Peyer's patch (tissue), 4 donors: ENCODE data around the gene DYNLT2B. TPM values are rescaled to one million over a fixed set of nuclear protein-coding genes. Genes with fewer than 3 reads are reported as not detected.
"Not testable (repeated sequence)": the region's sequence is repeated elsewhere in the genome, so short reads cannot be mapped to it uniquely, and the experiment has no call there.

Source experiments
- DNase-seq, 3 donors: peaks; one replicate each; pipeline ENCODE4 v3.0.0-alpha.2; 2017 to 2019
- H3K27ac ChIP-seq, 4 donors: fragments of 200-600 bp; sonication (generic); one replicate each; pipeline ENCODE4 v1.5.1; 2016 to 2019
- H3K27me3 ChIP-seq, 2 donors: fragments of 200-600 bp; sonication (generic); one replicate each; pipeline ENCODE4 v1.5.1; 2019
- H3K36me3 ChIP-seq, 3 donors: fragments of 200-600 bp; sonication (generic); one replicate each; pipeline ENCODE4 v1.5.1; 2016 to 2019
- H3K4me1 ChIP-seq, 4 donors: fragments of 200-600 bp; sonication (generic); one replicate each; pipeline ENCODE4 v1.5.1; 2016 to 2019
- H3K4me3 ChIP-seq, 4 donors: fragments of 200-600 bp; sonication (generic); 1 replicate in 3 of 4; 2 replicates in 1 of 4; pipeline ENCODE4 v1.5.1; 2016 to 2019; ENCODE audit warnings: mild to moderate bottlenecking in 1 of 4
- H3K9me3 ChIP-seq, 4 donors: fragments of 200-600 bp; sonication (generic); one replicate each; pipeline ENCODE4 v1.5.1; 2016 to 2019; ENCODE audit warnings: mild to moderate bottlenecking in 1 of 4
- POLR2A ChIP-seq, 2 donors: fragments of 450-650 bp; IDR thresholded peaks; one replicate each; pipeline ENCODE4 v1.5.1; 2017; ENCODE audit warnings: antibody characterized with exemption in 2 of 2, mild to moderate bottlenecking in 2 of 2, moderate library complexity in 2 of 2
- total RNA-seq, 4 donors: library from RNA; depleted of rRNA; stranded (reverse); fragments of >200 nt; gene quantifications; one replicate each; pipeline ENCODE4 v1.1.0, GENCODE V29; 2016
- TF ChIP-seq, protein P1 (sequence below), 6 experiments: fragments of 450-650 bp in 4 of 6; fragments of 200-600 bp in 2 of 6; sonication (generic) in 1 of 6; IDR thresholded peaks; one replicate each; pipeline ENCODE4 v1.5.1; 2017 to 2019; ENCODE audit warnings: antibody characterized with exemption in 6 of 6, mild to moderate bottlenecking in 3 of 6, moderate library complexity in 1 of 6

The DYNLT2B gene
- total RNA-seq, 4 donors from 2014 or later = 2.3 to 6.0 TPM; not detected in 2

DNA sequence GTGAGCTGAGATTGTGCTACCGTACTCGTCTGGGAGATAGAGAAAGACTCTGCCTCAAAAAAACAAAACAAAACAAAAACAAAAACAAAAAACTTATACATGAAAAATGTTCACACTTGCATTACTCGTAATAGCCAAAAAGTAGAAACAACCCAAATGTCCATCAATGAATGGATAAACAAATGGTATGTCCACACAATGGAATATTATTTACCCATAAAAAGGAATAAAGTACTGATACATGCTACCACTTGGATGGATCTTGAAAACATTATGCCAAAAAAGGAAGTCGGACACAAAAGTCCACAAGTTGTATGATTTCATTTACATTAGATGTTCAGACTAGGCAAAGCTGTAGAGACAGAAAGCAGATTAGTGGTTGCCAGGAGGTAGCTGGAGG lies 57.3 kb downstream of the DYNLT2B start:
- no peak overlapping the region for H3K4me3 ChIP-seq
- H3K36me3 ChIP-seq = peaks cover 0 to 56% (median 0%) of the 10 kb centered on the region in 3 donors
- H3K4me1 ChIP-seq = no peaks in the 10 kb centered on the region
- no peaks in the 10 kb centered on the region for H3K27me3 ChIP-seq
- TF ChIP-seq POLR2A (IDR thresholded peaks at IDR 0.05) = no peak
- TF ChIP-seq, protein P1, sequence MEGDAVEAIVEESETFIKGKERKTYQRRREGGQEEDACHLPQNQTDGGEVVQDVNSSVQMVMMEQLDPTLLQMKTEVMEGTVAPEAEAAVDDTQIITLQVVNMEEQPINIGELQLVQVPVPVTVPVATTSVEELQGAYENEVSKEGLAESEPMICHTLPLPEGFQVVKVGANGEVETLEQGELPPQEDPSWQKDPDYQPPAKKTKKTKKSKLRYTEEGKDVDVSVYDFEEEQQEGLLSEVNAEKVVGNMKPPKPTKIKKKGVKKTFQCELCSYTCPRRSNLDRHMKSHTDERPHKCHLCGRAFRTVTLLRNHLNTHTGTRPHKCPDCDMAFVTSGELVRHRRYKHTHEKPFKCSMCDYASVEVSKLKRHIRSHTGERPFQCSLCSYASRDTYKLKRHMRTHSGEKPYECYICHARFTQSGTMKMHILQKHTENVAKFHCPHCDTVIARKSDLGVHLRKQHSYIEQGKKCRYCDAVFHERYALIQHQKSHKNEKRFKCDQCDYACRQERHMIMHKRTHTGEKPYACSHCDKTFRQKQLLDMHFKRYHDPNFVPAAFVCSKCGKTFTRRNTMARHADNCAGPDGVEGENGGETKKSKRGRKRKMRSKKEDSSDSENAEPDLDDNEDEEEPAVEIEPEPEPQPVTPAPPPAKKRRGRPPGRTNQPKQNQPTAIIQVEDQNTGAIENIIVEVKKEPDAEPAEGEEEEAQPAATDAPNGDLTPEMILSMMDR (IDR thresholded peaks at IDR 0.05) = no peak
- DNase-seq = no peak
- H3K9me3 ChIP-seq = no peaks in the 10 kb centered on the region
- H3K27ac ChIP-seq = no peak overlapping the region

DNA sequence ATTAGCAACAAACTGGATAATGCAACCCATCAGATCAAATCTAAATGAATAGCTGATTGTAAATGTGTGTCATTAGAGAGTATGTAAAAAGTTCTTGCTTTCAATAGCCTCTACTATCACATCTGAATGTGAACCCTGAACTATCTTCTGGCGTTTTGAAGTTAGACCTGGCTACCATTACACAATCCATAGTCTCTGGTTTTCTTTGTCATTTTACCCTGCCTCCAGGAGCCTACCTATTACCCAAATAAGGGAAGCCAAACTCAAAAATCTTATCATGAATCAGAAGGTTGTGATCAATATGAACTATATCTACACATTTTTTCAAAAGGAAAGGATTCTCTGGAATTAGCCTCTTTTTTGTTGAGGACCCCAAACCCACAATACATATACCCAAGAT lies 62.3 kb downstream of the DYNLT2B start:
- no peaks in the 10 kb centered on the region for H3K27me3 ChIP-seq
- peaks cover 0 to 45% (median 0%) of the 10 kb centered on the region in 3 donors for H3K36me3 ChIP-seq
- DNase-seq = no peak
- H3K4me1 ChIP-seq = no peaks in the 10 kb centered on the region
- H3K9me3 ChIP-seq = no peaks in the 10 kb centered on the region
- TF ChIP-seq, protein P1 (IDR thresholded peaks at IDR 0.05) = no peak
- no peak for TF ChIP-seq POLR2A (IDR thresholded peaks at IDR 0.05)
- no peak overlapping the region for H3K27ac ChIP-seq
- H3K4me3 ChIP-seq = no peak overlapping the region

DNA sequence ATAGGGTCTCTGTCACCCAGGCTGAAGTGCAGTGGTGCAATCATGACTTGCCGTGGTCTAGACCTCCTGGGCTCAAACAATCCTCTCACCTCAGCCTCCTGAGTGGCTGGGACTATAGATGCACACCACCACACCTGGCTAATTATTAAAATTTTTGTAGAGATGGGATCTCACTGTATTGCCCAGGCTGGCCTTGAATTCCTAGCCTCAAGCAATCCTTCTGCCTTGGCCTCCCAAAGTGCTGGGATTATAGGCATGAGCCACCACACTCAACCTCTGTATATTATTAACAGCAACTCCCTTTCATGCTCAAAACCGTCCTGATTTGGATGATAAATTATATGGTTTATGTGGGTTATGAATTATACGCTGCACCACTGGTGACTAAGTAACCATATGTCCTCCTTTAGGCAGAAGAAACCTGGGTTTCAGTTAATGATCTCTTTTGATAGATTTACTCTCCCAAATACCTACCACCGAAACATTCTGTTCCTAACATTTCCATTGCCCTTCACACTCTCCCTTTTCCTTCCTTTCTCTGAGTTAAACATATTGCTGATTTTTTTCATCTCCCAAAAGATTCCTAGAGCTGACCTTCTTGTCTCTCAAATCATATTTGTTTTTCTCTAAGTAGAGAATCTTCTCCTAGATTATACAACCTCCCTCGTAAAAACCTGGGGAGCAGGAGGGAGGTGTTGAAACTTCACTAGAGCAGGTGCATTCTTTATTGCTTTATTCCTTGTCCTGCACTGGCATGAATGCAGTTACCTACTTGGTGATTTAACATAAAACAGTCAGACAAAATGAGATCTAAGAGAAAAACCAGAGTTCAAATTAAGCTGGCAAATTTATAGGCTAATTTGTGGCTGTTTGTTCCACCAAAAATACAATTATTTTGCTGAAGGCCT lies 63.4 kb downstream of the DYNLT2B start:
- DNase-seq = no peak
- TF ChIP-seq, protein P1 (IDR thresholded peaks at IDR 0.05) = no peak
- no peak for TF ChIP-seq POLR2A (IDR thresholded peaks at IDR 0.05)
- Histone ChIP-seq H3K9me3 (no peaks in the 10 kb centered on the region), H3K27ac (no peak overlapping the region), H3K4me1 (no peaks in the 10 kb centered on the region), H3K27me3 (no peaks in the 10 kb centered on the region), H3K36me3 (peaks cover 0 to 36% (median 0%) of the 10 kb centered on the region in 3 donors), H3K4me3 (no peak overlapping the region)

DNA sequence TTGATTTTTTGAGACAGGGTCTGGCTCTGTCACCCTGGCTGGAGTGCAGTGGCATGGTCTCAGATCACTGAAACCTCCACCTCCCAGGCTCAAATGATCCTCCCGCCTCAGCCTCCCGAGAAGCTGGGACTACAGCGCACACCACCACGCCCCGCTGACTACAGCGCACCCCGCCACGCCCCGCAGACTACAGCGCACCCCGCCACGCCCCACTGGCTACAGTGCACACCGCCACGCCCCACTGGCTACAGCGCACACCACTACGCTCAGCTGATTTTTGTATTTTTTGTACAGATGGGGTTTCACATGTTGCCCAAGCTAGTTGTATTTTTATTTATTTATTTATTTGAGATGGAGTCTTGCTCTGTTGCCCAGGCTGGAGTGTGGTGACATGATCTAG lies 66.1 kb downstream of the DYNLT2B start:
- no peaks in the 10 kb centered on the region for H3K9me3 ChIP-seq
- no peak overlapping the region for H3K27ac ChIP-seq
- H3K4me3 ChIP-seq = no peak overlapping the region
- no peak for DNase-seq
- TF ChIP-seq, protein P1 (IDR thresholded peaks at IDR 0.05) = no peak
- TF ChIP-seq POLR2A (IDR thresholded peaks at IDR 0.05) = no peak
- no peaks in the 10 kb centered on the region for H3K4me1 ChIP-seq
- H3K36me3 ChIP-seq = peaks cover 0 to 38% (median 0%) of the 10 kb centered on the region in 3 donors
- no peaks in the 10 kb centered on the region for H3K27me3 ChIP-seq

DNA sequence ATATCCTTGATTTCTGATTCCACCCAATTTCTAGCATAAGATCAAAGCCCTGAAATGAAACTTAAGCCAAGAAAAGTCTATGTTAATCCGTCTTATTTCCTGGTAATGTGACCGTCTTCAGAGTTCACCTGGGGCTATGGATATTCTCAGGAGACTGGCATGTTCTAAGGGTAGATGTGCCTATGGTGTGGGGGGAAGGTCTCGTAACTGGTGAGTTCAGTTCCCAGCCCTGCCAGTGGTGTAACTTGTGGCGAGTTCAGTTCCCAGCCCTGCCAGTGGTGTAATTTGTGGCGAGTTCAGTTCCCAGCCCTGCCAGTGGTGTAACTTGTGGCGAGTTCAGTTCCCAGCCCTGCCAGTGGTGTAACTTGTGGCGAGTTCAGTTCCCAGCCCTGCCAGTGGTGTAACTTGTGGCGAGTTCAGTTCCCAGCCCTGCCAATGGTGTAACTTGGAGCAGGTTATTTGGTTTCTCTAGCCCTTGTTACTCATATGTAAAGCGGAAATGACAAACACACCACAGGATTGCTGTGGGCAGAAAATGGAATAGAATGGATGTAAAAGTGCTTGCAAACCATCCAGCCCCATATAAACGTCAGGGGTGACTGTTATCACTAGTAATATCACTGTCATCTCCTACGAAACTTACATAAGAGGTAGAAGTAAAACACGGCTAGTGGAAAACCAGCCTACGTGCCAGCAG lies 71.3 kb downstream of the DYNLT2B start:
- Histone ChIP-seq H3K4me3 (no peak overlapping the region), H3K27me3 (no peaks in the 10 kb centered on the region), H3K4me1 (no peaks in the 10 kb centered on the region), H3K9me3 (no peaks in the 10 kb centered on the region), H3K27ac (no peak overlapping the region), H3K36me3 (peaks cover 0 to 54% (median 0%) of the 10 kb centered on the region in 3 donors)
- TF ChIP-seq POLR2A (IDR thresholded peaks at IDR 0.05) = no peak
- TF ChIP-seq, protein P1 (IDR thresholded peaks at IDR 0.05) = no peak
- no peak for DNase-seq

DNA sequence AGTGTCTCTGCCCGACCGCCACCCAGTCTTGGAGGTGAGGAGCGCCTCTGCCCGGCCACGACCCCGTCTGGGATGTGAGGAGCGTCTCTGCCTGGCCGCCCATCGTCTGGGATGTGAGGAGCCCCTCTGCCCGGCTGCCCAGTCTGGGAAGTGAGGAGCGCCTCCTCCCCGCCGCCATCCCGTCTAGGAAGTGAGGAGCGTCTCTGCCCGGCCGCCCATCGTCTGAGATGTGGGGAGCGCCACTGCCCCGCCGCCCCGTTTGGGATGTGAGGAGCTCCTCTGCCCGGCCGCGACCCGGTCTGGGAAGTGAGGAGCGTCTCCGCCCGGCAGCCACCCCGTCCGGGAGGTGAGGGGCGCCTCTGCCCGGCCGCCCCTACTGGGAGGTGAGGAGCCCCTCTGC lies 73.9 kb downstream of the DYNLT2B start:
- H3K9me3 ChIP-seq, DNase-seq, H3K27me3 ChIP-seq, H3K4me1 ChIP-seq, H3K27ac ChIP-seq, H3K4me3 ChIP-seq: not testable (repeated sequence)
- peaks cover 0 to 77% (median 3%) of the 10 kb centered on the region in 3 donors for H3K36me3 ChIP-seq
